Activated T-cell treated with anti-CD3 and anti-CD28 coated beads for 24 hours (primary cell): Measurements from ENCODE around the gene UNC50.

Experiments used
- DNase-seq: peaks from one replicate; pipeline ENCODE4 v3.0.0-alpha.2; 2020; ENCODE audit warnings: low read depth

UNC50 gene, protein sequence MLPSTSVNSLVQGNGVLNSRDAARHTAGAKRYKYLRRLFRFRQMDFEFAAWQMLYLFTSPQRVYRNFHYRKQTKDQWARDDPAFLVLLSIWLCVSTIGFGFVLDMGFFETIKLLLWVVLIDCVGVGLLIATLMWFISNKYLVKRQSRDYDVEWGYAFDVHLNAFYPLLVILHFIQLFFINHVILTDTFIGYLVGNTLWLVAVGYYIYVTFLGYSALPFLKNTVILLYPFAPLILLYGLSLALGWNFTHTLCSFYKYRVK

DNA sequence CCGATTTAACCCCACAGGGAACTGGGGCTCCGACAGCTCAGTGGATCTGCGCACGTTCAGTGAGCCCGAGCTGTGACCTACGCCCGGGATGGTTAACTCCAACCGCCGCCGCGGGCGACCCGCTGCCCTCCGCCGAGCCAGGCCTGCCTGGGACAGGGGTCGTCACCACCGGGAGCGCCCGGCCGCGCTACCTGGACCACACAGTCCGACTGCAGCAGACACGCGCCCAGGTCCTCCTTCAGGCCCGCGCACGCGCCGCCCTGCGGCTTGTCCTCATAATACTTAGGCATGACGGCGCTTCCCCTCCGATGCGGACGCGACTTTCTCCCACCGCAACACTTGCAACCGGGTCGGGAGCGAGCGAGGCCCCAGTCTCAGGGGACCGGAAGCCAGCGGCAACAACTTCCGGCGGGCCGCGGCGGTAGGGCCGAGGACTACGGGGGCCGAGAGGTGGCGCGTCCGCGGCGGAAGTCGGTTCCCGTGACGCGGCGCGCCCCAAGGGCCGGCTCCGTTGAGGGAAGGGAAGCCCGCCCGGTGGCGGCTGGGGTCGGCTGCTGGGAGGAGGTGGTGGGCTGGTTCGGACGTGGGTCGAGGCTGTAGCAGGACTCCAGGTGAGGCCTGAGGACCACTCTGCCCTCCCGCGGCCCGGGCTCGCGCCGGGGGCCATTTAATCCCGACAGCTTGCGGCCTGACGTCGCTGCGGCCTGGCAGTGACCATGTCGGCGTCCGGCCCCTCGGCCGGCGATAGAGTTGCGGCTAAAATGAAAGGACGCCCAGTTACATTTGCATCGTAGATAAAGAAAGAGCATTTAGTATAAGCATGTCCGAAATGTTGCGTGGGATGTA, at the start of gene UNC50, which contains the start of gene COA5:
Gene UNC50, plus strand, starts transcription at position 474 of the 846 bp plus-strand sequence. CDS start 1,171 bp downstream, outside the sequence.
Gene COA5, minus strand, starts transcription at position 397 of the 846 bp plus-strand sequence. Its CDS starts 107 bp downstream, at position 290.
- DNase-seq, result peak; percentile 89

DNA sequence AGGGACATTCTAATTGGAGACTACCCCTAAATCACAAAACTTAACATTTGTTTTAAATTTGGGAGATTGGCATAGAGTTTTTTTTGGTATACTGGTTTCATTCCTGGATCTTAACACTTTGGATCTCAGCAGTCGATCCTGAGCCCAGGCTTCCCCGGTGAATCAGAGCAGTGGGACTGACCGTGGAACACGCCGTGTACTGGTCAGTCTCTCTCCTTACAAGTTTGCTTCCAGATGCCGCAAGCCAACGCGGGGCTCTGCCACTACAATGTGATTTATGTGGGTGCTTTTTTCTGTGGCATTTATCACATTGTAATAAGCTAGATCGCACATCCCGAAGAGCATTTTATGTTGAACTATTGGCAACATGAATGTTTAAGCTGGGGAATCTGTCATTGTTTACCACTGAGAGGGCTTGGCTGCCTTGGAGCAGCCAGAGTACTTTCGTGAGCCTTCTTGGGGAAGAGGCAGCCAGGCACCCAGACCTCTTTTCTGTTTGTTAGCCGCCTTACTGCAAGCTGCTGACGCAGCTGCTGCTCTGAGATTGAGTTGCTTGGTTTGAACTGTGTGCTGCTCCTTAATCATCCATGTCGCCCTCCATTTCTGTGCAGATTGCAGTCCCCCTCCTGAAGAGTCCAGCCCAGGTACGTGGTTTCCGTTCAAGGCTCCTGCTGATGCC, 49.4 kb upstream of the UNC50 start:
- no peak for DNase-seq

DNA sequence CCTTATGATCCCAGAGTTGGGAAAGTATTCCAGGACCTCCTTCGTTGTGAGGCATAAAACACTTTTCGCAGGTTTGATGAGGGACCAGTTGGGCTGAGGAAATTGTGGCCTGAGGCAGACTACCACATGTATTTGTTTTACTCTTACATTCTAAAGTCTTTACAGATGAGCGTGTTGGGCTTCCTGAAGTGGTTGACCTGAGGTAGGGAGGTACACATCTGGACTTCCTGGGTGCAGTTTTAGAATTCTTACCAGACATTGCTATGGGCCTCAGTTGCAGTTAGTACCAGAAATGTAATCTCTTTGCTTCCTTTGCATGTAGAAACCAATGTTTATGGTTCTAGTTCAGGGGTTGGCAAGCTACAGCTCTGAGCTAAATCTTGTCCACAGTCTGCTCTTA, 48.8 kb upstream of the UNC50 start:
- DNase-seq, result no peak

DNA sequence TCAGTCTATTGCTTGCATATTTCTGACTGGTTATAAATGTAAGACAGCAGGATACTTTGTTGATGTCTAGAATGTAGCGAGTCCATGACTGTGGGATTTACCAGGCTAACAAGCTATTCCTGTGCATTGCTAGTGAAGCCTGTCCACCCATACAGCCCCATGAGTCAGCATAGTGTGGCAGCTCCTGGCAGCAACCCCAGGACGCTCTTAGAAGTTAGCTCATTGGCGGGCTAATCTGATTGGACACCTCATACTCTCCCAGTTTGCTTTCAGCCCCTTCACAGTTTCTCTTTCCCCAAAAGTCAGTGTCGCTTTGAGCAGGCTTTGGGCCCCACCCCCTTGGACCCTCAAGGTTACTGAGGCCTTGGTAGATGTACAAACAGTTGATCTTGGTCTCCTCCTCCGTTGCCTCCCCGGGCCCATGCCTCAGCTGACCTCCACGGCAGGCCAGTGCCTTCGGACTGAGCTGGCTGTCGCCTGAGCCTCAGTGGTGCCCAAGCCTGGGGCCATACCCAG, 48.1 kb upstream of the UNC50 start:
- no peak for DNase-seq

DNA sequence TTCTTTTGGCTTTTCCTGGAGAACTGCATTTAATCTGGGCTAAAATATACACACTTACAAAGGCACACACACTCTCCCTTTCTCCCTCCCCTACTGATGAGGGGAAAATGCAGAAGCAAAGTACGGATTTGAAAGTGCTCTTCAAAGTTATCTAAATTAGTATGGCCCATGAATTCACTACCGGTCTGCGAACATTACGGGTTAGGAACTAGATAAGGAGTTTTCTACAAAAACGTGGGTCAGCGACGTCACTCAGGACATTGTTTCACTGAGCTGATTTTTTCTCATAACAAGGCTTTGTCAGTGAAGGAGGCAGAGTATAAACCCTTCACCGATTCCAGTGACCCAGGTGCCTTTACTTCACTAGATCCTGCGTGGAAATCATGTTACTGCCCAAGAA, 47.4 kb upstream of the UNC50 start:
- no peak for DNase-seq

DNA sequence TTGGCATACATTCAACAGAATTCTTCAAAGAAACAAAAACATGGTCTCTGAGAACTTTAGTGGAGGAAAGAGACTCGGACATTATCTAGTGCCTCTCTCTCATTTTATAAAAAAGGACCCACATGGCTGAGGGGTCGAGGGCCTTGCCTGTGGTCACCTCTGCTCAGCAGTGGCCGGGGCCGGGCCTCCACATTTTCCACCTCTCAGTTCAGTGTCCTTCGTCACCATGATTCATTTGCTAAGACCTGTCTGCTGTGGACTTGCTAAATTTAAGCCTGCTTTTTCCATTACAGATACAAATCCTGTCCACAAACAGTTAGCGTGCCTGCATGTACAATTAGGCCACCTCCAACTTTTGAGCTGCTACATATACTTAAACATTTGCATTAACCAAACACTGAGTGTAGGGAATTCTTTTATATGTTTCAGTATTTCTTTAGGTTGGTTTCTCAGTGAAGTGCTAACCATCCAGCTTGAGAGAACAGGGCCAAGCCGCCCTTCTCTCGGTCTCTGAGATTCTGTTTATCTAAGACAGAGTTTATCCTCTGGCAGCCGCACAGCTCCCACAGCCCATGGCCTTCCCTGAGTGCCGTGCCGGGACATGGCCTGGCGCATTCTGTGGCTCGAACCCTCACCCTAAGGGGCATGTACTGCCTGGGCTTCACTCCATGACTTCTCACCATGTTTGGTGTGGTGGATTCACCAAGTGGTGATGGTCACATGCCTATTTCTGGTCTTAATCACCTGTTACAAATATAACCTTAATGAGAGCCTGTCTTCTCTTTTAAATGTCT, 46.3 kb upstream of the UNC50 start:
- no peak for DNase-seq

DNA sequence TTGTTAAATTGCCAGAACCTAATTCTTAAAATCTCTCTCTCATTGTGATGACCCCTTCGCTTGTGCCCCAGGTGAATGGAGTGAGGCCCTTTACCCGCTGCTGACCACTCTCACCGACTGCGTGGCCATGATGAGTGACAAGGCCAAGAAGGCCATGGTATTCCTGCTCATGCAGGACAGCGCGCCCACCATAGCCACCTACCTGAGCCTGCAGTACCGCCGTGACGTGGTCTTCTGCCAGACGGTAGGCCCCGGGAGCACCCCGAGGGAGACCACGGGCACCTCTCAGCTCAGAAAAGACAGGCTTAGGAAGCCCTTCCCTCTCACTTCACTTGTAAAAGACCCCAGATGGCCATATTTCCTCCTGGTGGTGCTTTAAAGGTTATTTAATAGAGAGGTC, 45.0 kb upstream of the UNC50 start:
- DNase-seq, result no peak

DNA sequence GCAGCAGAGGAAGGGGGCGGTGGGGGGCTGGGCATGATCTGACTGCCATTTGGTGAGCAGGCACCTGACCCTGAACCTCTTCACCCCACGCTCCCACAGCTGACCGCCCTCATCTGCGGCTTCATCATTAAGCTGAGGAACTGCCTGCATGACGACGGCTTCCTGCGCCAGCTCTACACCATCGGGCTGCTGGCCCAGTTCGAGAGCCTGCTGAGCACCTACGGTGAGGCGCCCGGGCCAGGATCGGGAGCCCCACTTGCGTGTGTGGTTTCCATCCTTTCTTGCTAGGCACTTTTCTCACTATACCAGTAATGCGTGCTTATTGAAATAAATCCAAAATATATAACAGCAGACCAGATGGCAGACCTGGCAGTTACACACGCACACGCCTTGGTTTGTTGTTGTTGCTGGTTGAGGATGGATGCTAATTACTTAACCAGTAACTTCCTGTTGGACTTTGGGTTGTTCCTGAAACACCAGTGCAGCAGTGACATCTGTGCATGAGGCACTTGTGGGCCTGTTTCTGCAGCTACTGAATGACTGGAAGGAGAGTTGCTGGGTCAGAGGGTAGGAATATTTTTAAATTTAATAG, 43.8 kb upstream of the UNC50 start:
- DNase-seq, result no peak

DNA sequence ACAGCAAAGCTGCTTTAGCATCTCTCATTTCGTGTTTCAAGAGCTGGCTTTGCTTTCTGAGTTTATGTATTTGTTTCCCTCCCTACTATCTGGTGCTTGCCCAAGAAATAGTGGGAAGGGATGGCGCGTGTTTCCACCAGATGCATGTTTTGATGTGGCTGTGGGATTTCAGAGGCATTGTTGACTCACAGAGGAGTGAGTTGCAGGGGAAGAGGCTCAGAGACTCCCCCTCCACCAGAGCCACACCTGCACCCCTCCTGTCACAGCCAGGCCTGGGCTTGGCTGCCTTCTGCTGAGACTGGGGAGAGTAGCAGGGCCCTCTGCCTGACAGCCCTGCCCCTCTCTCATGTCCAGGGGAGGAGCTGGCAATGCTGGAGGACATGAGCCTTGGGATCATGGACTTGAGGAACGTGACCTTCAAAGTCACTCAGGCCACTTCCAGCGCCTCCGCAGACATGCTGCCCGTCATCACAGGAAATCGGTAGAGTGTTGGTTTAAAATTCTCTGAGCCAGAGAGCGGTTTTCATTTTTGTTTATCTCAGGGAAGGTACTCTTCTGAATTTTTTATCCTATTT, 43.0 kb upstream of the UNC50 start:
- no peak for DNase-seq

DNA sequence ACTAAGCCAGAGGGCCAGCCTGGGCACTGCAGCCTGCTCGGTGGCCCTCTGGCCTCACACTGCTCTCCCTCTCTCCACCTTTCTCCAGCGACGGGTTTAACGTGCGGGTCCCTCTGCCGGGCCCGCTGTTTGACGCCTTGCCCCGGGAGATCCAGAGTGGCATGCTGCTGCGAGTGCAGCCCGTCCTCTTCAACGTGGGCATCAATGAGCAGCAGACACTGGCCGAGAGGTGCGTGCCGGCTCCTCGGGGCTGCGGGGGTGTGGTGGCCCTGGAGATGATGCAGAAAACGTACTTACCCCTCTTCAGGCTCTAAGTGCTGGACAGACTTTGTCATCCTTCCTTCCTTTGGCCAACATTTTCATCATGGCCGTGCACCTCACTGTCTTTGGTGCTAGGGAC, 42.4 kb upstream of the UNC50 start:
- DNase-seq, result no peak

DNA sequence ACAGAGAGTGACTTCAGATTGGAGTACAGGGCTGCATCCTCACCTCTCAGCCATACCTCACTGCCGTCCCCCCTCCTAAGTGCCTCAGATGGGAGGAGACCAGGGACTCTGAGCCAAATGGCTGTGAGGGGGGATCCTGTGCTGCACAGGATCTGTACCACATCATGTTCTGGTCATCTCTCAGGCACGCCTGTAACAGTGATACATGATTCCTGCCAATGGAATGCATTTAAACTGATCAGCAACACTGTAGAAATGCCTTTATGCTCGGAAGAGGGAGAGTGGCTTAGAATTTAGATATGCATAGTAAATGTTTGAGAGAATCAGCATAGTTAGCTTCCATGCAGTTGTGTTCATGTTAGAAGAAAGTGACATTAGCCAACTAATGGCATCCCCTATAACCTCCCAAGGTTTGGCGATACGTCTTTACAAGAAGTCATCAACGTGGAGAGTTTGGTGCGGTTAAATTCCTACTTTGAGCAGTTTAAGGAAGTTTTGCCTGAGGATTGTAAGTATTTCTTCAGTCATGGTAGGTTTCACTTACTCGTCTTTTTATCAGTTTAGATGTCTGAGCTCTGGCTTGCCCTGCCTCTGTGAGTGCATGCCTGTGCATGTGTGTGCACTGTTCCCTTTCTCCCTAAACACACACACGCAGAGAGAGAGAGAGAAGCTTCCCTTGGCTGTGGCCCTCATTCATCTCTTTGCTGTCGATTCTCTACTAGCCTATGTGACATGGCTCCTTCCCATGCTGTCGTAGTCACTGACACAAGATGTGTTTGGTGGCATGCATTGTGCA, 40.0 kb upstream of the UNC50 start:
- DNase-seq, result no peak

DNA sequence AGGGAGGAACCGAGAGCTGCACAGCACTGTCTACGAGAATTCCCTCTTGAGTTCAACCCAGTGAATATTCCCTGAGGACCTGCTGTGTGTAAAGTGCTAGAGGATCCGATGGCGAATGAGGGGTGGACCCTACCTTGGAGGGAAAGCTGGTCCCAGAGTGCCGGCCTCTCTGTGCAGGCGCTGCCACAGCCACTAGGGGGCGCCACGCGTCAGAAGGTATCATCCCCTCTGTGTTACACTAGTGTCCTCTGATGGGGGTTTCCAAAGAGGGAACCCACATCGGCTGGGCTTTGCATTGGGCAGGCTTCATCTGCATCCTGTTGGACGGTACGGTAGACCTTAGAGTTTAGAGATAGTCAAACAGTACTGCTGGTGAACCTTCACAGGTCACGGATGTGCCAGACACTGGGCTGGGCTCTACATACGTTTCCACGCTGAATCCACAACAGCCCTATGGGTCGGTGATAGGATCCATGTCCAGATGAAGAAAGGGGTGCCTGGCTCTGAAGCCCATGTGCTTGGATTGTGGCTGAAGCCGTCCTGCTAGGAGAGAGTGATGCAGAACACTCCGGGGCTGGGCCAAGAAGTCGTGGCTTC, 39.1 kb upstream of the UNC50 start:
- peak; percentile 43 for DNase-seq

DNA sequence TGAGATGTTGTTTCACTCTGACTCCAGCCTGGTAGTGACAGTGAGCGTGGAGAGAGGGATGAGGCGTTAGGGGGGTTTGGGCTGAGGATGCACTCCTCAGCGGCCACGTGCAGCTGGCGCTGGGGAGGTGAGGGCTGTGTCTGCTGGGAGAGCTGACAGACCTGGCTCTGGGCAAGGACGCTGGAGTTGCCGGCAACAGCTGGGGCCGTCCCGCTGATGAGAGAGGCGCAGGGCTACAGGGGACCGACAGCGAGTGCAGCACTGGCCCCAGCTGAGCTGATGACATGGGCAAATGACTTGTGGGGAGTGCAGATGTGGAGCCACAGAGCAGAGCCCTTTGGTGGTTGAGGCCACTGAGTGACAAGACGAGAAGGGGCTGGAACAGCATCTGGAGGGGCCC, 38.5 kb upstream of the UNC50 start:
- DNase-seq, result no peak

DNA sequence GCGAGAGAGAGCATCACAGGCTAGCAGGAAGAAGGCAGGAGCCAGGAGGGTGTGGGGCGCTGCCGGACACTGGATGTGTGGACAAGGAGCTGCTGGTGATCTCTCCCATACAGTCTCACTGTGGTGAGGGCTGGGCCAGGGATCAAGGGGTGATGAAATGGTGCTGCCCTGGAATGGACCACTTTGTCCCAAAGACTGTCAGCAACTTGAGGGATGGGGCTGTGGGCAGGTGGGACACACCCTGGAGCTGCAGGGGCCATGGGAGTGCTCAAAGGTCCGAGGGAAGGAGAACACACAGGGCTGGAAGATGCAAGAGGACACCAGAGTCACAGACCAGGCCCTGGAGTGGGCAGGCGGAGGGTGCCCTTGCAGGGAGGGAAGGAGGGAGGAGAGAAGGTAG, 38.0 kb upstream of the UNC50 start:
- no peak for DNase-seq

DNA sequence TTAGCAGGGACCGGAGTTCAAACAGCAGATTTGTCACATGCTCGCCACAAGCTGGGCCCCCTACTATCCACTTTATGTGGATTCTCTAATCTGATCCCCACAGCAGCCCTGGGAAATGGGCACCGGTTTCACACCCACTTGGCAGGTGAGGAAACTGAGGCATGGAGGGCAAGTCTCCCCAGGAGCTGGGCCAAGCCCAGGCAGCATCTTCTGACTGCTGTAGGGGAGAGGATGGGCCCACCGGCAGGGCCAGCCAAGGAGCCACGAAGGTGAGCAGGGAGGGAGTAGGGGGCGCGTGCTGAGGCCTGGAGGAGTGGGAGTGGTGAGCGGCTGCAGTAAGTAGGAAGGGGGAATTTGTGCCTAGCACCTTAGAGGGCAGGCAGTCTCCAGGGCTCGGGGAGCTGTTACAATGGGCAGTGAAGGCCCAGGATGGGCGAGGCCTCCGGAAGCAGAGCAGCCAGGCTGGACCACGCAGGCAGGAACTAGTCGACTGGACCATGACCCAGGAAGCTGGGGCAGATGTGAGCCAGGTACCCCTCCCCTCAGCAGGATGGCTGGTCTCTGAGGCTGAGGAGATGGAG, 37.2 kb upstream of the UNC50 start:
- DNase-seq, result no peak

DNA sequence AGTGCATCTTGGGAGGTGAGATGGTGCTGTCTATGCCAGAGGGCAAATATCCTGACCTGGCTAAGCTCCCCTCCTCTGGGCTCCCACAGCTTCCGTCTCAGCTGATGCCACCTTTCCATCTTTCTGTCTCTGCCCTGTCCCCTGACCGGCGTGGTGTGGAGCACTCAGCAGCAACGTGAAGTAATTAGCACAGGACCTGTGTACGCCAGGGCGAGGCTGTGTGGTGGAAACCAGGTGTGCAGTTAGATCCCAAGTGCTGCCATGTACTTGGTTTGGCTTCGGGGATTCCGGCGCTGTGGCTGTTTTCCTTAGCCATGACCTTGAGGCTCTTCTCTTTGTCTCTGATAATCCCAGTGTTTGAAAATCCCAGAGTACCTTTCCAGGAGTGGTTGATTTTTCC, 36.6 kb upstream of the UNC50 start:
- no peak for DNase-seq

DNA sequence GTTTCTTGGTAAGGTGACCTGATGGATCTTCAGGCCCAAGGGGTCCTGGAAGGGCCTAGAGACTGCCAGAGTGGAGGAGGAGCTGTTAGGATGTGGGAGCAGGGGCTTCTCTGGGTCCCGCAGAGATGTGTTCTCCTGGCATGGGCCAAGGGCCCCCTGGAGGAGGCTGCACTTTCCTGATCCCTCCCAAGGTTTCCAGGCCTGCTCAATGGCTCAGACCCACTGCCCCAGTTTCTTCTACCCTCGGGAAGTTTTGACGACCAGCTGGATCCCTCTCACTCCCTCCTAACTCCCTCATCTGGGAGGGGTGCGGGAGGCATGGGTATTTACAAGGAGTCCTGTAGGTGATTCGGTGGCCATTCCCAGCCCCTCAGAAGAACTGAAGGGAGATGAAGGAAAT, 36.2 kb upstream of the UNC50 start:
- no peak for DNase-seq

DNA sequence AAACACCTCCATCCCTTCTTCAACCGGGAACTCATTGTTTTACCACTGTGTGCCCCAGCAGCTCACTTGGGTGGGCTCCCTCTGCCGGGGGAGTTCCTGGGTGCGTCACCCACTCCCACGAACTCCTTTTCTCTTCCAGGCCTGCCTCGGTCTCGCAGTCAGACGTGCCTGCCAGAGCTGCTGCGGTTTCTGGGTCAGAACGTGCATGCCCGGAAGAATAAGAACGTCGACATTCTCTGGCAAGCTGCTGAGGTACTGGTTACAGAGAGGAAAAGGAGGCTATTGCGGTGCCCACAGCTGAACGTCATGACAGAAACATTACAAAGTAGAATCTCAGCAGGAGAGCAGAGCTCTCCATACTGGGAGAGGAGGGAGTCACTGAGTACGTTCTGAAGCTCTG, 35.7 kb upstream of the UNC50 start:
- no peak for DNase-seq

DNA sequence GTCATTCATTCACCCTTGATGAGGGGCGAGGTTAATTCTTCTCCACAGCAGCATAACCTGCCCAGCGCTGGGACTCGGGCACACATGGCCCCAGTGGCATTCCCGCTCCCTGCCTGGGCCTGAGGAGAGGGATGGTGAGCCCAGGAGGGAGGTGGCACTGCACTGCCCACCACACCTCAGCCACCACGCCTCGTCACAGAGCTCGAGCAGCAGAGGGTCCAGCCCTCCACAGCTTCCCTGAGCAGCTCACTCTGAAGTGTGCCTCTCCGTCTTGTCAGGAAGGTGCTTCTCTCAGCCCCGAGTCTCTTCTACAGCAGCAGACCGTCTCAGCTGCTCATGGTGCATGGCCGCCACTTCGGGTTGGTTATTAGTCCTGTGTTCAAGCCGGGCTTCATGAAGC, 35.0 kb upstream of the UNC50 start:
- DNase-seq, result no peak
